NCI-H1417 treated with DMSO at 0.1 percent for 48 hours (cell line): Measurements from ENCODE around the gene ITPK1.

Experiments
- DNase-seq: peaks from one replicate; lab custom pipeline; 2025; lab: John Stamatoyannopoulos, UW

Gene ITPK1

GRCh38 chr14:92968291-92969020, 147.3 kb downstream of the ITPK1 start:
- DNase-seq, result no peak

GRCh38 chr14:92967346-92967926, 148.3 kb downstream of the ITPK1 start:
- no peak for DNase-seq

DNA sequence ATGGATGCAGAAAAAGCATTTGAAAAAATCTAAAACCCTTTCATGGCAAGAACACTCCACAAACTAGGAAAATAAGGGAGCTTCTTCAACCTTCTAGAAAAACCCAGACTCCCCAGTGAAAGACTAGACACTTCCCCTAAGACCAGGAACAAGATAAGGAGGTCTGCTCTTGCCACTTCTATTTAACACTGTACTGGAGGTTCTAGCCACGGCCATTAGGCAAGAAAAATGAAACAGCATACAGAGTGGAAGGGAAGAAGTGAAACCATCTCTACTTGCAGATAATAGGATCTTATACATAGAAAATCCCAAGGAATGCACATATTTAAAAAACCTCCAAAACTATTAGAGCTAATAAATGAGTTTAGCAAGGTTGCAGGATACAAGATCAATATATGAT, 150.4 kb downstream of the ITPK1 start:
- DNase-seq, result no peak

- DNase-seq, result no peak
These were observed 151.3 kb downstream of the ITPK1 start for GRCh38 chr14:92964124-92965109.

- DNase-seq, result no peak
These were observed 152.2 kb downstream of the ITPK1 start for GRCh38 chr14:92963301-92964123.

DNA sequence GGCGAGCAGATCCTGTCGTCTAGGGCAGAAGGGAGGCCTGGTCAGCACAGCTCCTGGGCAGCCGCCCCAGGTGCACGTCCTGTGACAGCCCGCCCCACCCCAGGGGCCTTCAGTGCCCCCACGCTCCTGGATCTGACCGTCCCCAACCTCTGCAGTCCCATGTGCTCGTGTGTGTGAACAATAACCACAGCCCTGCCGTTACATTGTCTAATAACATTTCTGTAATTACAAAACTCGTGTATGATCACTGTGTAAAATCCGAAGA, 153.0 kb downstream of the ITPK1 start:
- no peak for DNase-seq

DNA sequence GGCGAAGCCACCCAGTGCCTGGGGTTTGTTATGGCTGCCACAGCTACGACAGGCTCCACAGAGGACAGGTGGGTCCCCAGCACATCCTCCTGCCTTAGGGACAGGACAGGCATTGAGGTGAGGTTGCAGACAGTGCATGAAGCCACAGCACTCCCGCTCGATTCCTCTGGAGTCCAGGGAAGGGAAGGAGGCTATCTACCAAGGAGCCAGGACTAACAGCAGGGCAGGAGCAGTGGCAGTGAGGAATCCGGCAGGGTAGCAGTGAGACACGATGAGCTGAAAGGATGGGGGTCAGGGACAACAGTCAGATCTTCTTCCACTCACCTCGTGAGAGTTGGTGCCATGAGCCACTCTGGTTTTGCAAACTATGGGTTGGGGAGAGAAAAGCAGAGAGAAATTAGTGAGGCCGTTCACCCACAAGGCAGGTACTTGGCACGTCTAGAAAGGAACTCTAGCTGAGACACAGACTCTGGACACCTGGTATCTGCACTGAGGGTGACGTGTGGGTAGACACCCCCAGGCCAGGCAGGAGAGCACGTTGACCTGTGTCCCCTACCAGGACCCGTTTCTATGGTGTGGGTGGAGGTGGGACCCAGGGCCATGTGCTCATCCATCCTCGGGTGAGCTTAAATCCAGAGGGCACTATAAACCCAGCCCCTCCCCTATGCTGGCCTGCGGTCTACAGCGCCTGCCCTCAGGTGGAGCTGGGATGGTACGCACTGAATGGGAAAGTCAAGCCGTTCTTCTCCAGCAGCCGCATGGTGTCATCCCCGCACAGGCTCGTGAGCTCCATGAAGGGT, 153.5 kb downstream of the ITPK1 start:
- DNase-seq, result no peak

- no peak for DNase-seq
These were observed 154.2 kb downstream of the ITPK1 start for GRCh38 chr14:92961567-92961855.

GRCh38 chr14:92960706-92961566, 154.8 kb downstream of the ITPK1 start:
- no peak for DNase-seq

GRCh38 chr14:92959761-92960680, 155.7 kb downstream of the ITPK1 start:
- DNase-seq, result peak; percentile 54

DNA sequence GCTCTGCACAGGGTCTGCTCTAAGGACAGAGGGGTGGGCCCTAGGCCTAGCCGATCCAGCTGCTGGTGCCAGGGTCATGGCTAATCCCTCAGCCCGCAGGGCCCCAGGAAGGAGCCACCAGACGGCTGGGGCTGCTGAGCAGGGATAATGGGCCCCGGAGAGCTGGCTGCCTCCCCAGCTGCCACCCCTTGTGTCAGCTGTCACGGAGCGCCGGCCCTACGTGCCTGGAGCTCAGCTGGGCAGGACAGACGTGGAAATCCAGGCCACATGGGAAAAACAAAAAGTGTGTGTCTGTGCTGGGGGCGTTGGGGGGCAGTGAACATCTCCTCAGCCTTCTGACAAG, 156.6 kb downstream of the ITPK1 start:
- no peak for DNase-seq

DNA sequence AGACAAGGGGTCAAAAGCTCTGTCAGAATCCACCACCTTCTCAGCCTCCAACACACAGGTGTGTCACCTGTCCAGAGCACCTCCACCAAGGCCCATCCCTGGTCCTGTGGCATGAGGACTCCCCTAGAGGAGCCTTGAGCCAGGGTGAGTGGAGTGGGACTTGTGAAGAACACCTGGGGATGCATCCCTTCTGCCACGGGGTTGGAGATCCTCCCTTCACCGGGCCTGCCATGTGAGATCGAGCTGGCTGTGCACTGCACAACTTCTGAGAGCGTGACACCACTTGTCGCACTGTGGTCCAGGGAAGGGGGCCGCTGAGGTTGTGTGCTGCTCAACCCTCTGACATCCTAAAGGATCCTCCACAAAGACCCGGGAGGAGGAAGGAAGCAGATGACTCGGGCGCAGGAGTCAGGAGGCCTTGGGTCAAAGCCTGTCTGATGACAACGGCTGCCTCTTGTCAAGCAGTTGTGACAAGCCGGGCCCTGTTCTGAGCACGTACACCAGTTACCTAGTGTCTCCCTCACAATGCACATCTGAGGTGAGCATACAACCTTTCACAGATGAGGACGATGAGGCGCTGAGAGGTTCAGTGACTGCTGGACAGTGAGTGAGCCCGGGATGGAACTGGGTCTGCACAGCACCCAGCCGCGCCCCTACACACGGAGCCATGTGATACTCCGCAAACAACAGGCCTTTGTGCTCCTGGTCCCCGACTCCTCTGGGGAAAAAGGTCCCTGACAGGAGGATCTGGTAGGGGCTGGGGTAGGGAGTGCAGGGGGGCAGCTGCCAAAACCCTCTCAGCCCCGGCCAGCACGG, 157.1 kb downstream of the ITPK1 start:
- no peak for DNase-seq

DNA sequence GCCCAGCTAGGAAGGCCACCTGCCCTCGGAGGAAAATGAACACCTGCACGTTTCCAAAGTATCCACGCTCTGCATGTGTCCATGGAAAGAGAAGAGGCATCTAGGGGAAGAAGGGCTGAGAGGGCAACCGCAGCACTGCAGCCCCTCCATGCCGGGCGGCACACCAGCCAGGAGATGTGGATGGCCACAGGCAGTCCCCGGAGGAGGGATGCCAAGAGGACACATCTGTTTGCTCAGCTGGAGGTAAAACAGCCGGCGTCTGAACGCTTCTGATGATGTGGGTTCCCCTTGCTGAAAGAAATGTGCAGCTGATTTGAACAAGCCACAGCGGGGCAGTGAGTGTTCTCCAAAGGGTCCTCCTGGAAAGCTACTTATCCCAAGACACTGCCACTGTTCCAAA, 158.8 kb downstream of the ITPK1 start:
- peak; percentile 25 for DNase-seq

DNA sequence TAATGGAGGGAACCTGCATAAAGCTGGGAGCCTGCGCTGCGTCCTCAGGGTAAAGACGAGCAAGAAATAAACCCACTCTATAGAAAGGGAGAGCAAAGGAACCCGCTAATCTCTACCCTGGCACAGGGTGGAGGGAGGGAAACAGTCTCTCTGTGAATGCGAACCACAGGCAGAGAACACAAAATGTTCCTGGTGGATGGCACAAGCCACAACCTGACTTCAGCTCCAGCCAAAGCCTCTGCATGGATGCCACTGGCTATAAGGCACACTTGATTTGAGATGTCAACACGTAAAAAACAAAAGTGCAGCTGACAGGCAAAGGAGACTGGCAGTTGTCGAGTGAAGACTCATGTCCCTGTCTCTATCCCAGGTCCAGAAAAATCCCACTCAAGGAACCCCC, 160.3 kb downstream of the ITPK1 start:
- no peak for DNase-seq

GRCh38 chr14:92954933-92955332, 160.8 kb downstream of the ITPK1 start:
- DNase-seq, result no peak

DNA sequence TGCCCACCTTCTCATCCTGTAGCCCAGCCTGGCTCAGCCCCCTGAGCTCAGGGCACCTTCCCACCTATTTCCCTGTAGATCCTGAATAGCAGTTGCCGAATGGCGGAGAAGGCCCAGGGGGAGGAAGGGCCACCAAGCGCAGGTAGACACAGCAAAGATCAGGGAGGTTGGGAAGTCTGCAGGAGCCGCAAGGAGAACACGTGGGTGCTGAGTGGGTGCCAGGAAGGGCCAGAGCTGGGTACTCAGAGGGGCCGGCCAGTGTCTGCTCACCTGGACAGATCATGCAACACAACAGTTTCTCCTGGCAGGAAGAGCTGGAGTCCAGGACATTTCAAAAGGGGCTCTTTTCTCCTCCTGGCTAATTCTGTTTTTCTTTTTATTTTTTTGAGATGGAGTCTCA, 162.2 kb downstream of the ITPK1 start:
- no peak for DNase-seq

DNA sequence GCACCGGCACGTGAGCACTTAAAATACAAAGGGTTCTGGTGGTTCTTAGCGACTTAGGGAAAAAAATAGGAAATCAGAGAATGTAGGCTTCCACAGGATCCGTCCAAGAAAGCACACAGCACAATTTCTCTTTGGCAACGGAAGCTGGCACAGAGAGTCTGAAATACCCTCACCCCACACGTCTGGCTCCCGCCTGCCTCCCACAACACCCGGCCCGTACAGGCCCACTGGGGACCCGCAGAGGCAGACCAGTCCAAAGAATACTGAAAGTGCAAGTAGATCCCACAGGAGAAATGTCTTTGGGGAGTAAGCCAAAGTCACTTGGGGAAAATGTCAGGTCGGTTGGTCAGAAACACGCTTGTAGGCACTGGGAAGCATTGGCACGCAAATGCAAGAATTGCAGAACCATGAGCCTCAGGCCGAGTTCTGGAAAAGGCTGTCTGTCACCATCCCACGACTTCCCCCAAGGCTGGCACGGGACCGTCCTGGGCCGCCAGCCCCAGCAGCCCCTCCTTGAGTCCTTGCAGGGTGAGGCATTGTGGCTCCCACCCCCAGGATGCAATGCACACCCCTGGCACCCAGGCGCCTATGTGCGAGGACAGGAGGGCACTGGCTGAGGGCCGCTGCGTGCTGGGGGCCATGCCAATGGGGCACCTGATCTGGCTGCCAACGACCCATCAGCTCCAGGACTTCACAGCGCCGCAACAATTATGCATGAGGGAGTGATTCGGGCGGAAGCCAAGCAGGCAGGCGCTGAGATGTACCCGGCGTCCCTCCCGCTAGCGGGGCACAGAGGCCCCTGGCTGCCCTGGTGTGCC, 163.0 kb downstream of the ITPK1 start:
- DNase-seq, result no peak
